HCT116 (cell line): ENCODE results near the gene SLC22A12.

Experiments used
- EZH2 ChIP-seq: fragments of 200-600 bp; sonication (generic); IDR thresholded peaks from 2 replicates; pipeline ENCODE4 v1.6.1; 2017; ENCODE audit warnings: antibody characterized with exemption, mixed run types
- EZH2phosphoT487 ChIP-seq: fragments of 200-600 bp; IDR thresholded peaks from 2 replicates; pipeline ENCODE4 v1.6.1; 2018; ENCODE audit warnings: antibody characterized with exemption, borderline replicate concordance
- POLR2A ChIP-seq: IDR thresholded peaks from 2 replicates; pipeline ENCODE4 v1.7.0; 2011; ENCODE audit warnings: borderline replicate concordance; ENCODE audit not compliant: insufficient read depth, insufficient read length; ENCODE audit errors: extremely low read depth
- RAD21 ChIP-seq: IDR thresholded peaks from 2 replicates; pipeline ENCODE4 v1.6.1; 2012; ENCODE audit warnings: low read depth, mild to moderate bottlenecking
- SP1 ChIP-seq: IDR thresholded peaks from 2 replicates; pipeline ENCODE4 v1.6.1; 2012; ENCODE audit warnings: low read depth
- TF ChIP-seq, protein P1 (sequence below), 3 experiments: fragments of 200-600 bp in 1 of 3; sonication (generic) in 1 of 3; IDR thresholded peaks in 2 of 3; conservative IDR thresholded peaks in 1 of 3; 2 replicates each; pipeline ENCODE4 v1.5.1; 2012 to 2017; ENCODE audit warnings: low read depth in 2 of 3, low read length in 2 of 3, antibody characterized with exemption in 1 of 3, borderline replicate concordance in 1 of 3, control low read depth in 1 of 3, mild to moderate bottlenecking in 1 of 3, mixed read lengths in 1 of 3, mixed run types in 1 of 3, moderate library complexity in 1 of 3; ENCODE audit not compliant: insufficient read depth in 1 of 3

DNA sequence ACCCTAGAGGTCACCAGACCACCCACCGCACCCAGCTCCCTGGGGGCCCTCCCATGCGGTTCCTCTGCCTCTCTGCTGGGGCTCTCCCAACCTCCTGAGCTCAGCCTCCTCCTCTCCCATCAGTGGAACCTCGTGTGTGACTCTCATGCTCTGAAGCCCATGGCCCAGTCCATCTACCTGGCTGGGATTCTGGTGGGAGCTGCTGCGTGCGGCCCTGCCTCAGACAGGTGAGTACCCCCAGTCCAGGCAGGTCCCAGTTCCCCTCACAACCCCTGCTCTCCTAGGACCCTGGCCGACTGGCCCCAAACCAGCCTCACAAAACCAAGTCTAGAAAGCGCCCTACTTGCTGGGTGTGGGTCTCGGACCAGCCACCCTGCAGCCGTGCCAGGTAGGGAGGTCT is 1.6 kb downstream of the SLC22A12 start:
- TF ChIP-seq, protein P1, sequence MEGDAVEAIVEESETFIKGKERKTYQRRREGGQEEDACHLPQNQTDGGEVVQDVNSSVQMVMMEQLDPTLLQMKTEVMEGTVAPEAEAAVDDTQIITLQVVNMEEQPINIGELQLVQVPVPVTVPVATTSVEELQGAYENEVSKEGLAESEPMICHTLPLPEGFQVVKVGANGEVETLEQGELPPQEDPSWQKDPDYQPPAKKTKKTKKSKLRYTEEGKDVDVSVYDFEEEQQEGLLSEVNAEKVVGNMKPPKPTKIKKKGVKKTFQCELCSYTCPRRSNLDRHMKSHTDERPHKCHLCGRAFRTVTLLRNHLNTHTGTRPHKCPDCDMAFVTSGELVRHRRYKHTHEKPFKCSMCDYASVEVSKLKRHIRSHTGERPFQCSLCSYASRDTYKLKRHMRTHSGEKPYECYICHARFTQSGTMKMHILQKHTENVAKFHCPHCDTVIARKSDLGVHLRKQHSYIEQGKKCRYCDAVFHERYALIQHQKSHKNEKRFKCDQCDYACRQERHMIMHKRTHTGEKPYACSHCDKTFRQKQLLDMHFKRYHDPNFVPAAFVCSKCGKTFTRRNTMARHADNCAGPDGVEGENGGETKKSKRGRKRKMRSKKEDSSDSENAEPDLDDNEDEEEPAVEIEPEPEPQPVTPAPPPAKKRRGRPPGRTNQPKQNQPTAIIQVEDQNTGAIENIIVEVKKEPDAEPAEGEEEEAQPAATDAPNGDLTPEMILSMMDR (IDR thresholded peaks at IDR 0.05 in 2 of 3, conservative IDR thresholded peaks at IDR 0.05 in 1 of 3; ENCODE audit: borderline replicate concordance in 1 of 3, insufficient read depth in 1 of 3, low read depth in 2 of 3, low read length in 2 of 3), result no peak
- TF ChIP-seq SP1, result no peak
- no peak for TF ChIP-seq POLR2A
- TF ChIP-seq EZH2phosphoT487, result no peak
- TF ChIP-seq RAD21, result no peak
- no peak for TF ChIP-seq EZH2
